Neutrophil (primary cell): ENCODE measurements around the gene SH3GL1.

Experiments
- H3K27ac ChIP-seq: fragments of 200-600 bp; sonication (generic); 2 replicates; pipeline ENCODE4 v1.5.1; 2016; ENCODE audit warnings: mild to moderate bottlenecking, moderate library complexity
- H3K27me3 ChIP-seq: fragments of 200-600 bp; sonication (generic); 2 replicates; pipeline ENCODE4 v1.6.0; 2016; ENCODE audit warnings: mild to moderate bottlenecking
- H3K36me3 ChIP-seq: fragments of 200-600 bp; sonication (generic); 2 replicates; pipeline ENCODE4 v1.5.1; 2017
- H3K4me1 ChIP-seq, 2 experiments: fragments of 200-600 bp in 1 of 2; sonication (generic) in 1 of 2; 1 replicate in 1 of 2; 2 replicates in 1 of 2; pipeline versions ENCODE4 v1.5.1 to v1.6.1; 2013 to 2016; ENCODE audit warnings: low read depth in 1 of 2, low read length in 1 of 2, mild to moderate bottlenecking in 1 of 2, moderate library complexity in 1 of 2; ENCODE audit not compliant: control insufficient read depth in 1 of 2, insufficient read depth in 1 of 2
- H3K4me3 ChIP-seq, 2 experiments: fragments of 200-600 bp in 1 of 2; sonication (generic) in 1 of 2; 1 replicate in 1 of 2; 2 replicates in 1 of 2; pipeline ENCODE4 v1.5.1; 2013 to 2016; ENCODE audit warnings: low read depth in 1 of 2, low read length in 1 of 2, mild to moderate bottlenecking in 1 of 2, moderate library complexity in 1 of 2
- H3K9me3 ChIP-seq: fragments of 200-600 bp; sonication (generic); 2 replicates; pipeline ENCODE4 v1.5.1; 2016
- CTCF ChIP-seq: fragments of 200-600 bp; sonication (generic); IDR thresholded peaks from 2 replicates; pipeline ENCODE4 v1.5.1; 2016; ENCODE audit warnings: antibody characterized with exemption

The SH3GL1 gene

GRCh38 chr19:4326837-4327251 is 73.5 kb downstream of the SH3GL1 start:
- no peak overlapping the region for H3K27ac ChIP-seq
- peak overlapping the region in 1 of 2 experiments; percentile 56 for H3K4me3 ChIP-seq
- peaks cover 56% of the 10 kb centered on the region for H3K27me3 ChIP-seq
- no peak for TF ChIP-seq CTCF
- peaks cover 6% of the 10 kb centered on the region for H3K9me3 ChIP-seq
- peaks cover 10 to 19% of the 10 kb centered on the region in 2 experiments for H3K4me1 ChIP-seq
- H3K36me3 ChIP-seq = no peaks in the 10 kb centered on the region

GRCh38 chr19:4326215-4326836 is 74.0 kb downstream of the SH3GL1 start:
- Histone ChIP-seq H3K27ac (no peak overlapping the region), H3K27me3 (peaks cover 56% of the 10 kb centered on the region), H3K4me3 (no peak overlapping the region), H3K36me3 (no peaks in the 10 kb centered on the region), H3K4me1 (peaks cover 10 to 19% of the 10 kb centered on the region in 2 experiments), H3K9me3 (peaks cover 8% of the 10 kb centered on the region)
- no peak for TF ChIP-seq CTCF

DNA sequence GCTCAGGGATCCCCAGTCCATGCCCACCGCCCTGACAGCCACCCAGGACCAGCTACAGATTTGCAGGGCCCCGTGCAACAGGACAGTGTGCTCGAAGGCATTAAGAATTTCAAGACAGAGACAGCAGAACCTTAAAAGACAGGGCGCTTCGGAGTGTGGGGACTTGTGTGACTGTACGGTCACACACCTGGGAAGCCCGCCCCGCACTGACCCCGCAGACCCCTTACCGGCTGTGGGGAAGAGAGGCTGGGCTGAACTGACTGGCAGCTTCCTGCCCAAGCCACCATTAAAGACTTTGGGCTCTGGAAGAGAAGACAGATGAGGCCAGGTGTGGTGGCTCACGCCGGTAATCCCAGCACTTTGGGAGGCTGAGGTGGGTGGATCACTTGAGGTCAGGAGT is 76.1 kb downstream of the SH3GL1 start:
- H3K9me3 ChIP-seq = peaks cover 8% of the 10 kb centered on the region
- peaks cover 10 to 19% of the 10 kb centered on the region in 2 experiments for H3K4me1 ChIP-seq
- H3K4me3 ChIP-seq = no peak overlapping the region
- no peaks in the 10 kb centered on the region for H3K36me3 ChIP-seq
- TF ChIP-seq CTCF = no peak
- H3K27ac ChIP-seq = no peak overlapping the region
- peaks cover 48% of the 10 kb centered on the region for H3K27me3 ChIP-seq

DNA sequence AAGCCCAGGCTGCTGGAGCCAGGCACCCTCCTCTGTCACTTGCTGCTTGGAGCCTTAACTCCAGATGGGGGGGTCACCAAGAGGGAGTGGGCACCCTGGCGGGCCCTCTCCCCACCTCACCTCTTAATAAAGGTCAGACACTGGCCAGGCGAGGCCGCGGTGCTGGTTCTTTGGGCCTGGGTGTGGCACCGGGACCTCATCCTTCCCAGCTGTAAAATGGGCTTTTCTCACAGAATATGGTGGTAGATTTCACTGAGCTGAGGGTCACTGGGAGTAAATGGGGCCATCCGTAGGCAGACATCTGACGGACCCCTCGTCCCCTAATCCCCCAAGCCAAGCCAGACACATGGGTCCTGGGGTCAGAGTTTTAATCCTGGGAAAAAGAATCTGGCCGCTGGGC is 76.7 kb downstream of the SH3GL1 start:
- Histone ChIP-seq H3K27me3 (peaks cover 43% of the 10 kb centered on the region), H3K9me3 (peaks cover 8% of the 10 kb centered on the region), H3K36me3 (no peaks in the 10 kb centered on the region), H3K4me3 (no peak overlapping the region), H3K4me1 (peaks cover 8 to 18% of the 10 kb centered on the region in 2 experiments), H3K27ac (no peak overlapping the region)
- no peak for TF ChIP-seq CTCF

DNA sequence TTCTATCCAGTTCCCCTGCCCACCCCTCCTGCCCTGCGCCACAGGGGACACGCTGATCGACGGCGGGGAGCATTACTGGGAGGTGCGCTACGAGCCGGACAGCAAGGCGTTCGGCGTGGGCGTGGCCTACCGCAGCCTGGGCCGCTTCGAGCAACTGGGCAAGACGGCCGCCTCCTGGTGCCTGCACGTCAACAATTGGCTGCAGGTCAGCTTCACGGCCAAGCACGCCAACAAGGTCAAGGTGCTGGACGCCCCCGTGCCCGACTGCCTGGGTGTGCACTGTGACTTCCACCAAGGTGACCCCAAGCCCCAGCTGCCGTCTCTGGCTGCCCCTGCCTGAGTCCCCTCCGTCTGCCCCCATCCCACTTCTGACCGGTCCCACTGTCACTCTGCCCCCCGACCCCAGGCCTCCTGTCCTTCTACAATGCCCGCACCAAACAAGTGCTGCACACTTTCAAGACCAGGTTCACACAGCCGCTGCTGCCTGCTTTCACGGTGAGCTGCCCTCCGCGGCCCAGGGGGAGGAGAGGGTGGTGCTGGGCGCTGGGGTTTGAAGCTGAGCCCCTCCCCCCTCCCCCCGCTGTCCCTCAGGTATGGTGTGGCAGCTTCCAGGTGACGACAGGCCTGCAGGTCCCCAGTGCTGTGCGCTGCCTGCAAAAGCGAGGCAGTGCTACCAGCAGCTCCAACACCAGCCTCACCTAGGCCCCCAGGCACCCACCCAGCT is 77.2 kb downstream of the SH3GL1 start:
- peaks cover 8% of the 10 kb centered on the region for H3K9me3 ChIP-seq
- TF ChIP-seq CTCF = no peak
- H3K36me3 ChIP-seq = no peaks in the 10 kb centered on the region
- H3K27me3 ChIP-seq = peaks cover 37% of the 10 kb centered on the region
- H3K4me1 ChIP-seq = peaks cover 6 to 14% of the 10 kb centered on the region in 2 experiments
- H3K27ac ChIP-seq = no peak overlapping the region
- H3K4me3 ChIP-seq = no peak overlapping the region
